Aorta (tissue), 5 donors: Measurements from ENCODE around the gene ACTN4. TPM values are rescaled to one million over a fixed set of nuclear protein-coding genes. Genes with fewer than 3 reads are reported as not detected.

Experiments
- ATAC-seq: fragments of 200-7000 bp; cut with Tn5 transposase; one replicate; pipeline ENCODE4 v1.9.1; 2022; ENCODE audit warnings: moderate library complexity; ENCODE audit not compliant: low FRiP score
- DNase-seq, 2 donors: peaks; one replicate each; pipeline ENCODE4 v3.0.0-alpha.2; 2020
- H3K27ac ChIP-seq, 2 donors: one replicate each; pipeline ENCODE4 v1.5.1; 2013; ENCODE audit warnings: low read length in 2 of 2, mild to moderate bottlenecking in 2 of 2, moderate library complexity in 2 of 2, control low read depth in 1 of 2, inconsistent platforms in 1 of 2, low read depth in 1 of 2
- H3K27me3 ChIP-seq, 2 donors: one replicate each; pipeline ENCODE4 v1.6.1; 2013; ENCODE audit warnings: control low read depth in 1 of 2, low read length in 1 of 2, mild to moderate bottlenecking in 1 of 2, moderate library complexity in 1 of 2; ENCODE audit not compliant: insufficient read depth in 2 of 2, control insufficient read depth in 1 of 2
- H3K36me3 ChIP-seq, 2 donors: one replicate each; pipeline ENCODE4 v1.6.1; 2013; ENCODE audit warnings: control low read depth in 1 of 2, low read length in 1 of 2, mild to moderate bottlenecking in 1 of 2; ENCODE audit not compliant: insufficient read depth in 2 of 2, control insufficient read depth in 1 of 2
- H3K4me1 ChIP-seq, 2 donors: one replicate each; pipeline ENCODE4 v1.6.1; 2013; ENCODE audit warnings: low read length in 2 of 2, control low read depth in 1 of 2, mild to moderate bottlenecking in 1 of 2, moderate library complexity in 1 of 2; ENCODE audit not compliant: insufficient read depth in 2 of 2, control insufficient read depth in 1 of 2
- H3K4me3 ChIP-seq, 2 donors: one replicate each; pipeline ENCODE4 v1.5.1; 2013; ENCODE audit warnings: low read length in 2 of 2, control low read depth in 1 of 2, mild to moderate bottlenecking in 1 of 2
- H3K9me3 ChIP-seq: one replicate; pipeline ENCODE4 v1.6.1; 2013; ENCODE audit warnings: mild to moderate bottlenecking, low read length; ENCODE audit not compliant: control insufficient read depth
- WGBS, 2 donors: extraction: QIAGEN DNeasy Blood & Tissue Kit; methylation state at CpG; one replicate each; pipeline ENCODE4 v1.1.7; 2013; 5-methylcytosine and 5-hydroxymethylcytosine counted together
- intact Hi-C, 2 donors: fragments of 100-400 bp; cut with DNase I; formaldehyde crosslinking; loops; one replicate each; pipeline versions ENCODE4 v1.14.2 to v1.15.0; 2022
- polyA plus RNA-seq, 2 donors: library from polyadenylated mRNA; stranded (reverse); fragments of 200-250 nt; gene quantifications; one replicate each; pipeline ENCODE4 v1.2.3, GENCODE V29; 2013
- total RNA-seq, 2 donors: library from RNA; stranded (reverse); fragmentation: NEBNext Ultra II Directional; extraction: Animal tissue kit (Norgen Biotek cat#: 25700); gene quantifications; one replicate each; pipeline ENCODE4 v1.2.1, GENCODE V29; 2021
- donor health status: healthy with polysubstance abuse.
- donor health status: Bipolar disorder and iron deficiency.
- donor health status: DM: no; HTN: no; CAD: no.
- donor health status: DM: no; HTN: no; CAD: no.
- donor health status: DM: yes; HTN: yes; CAD: no.

Gene ACTN4
- total and polyA plus RNA-seq, 4 donors = 111 to 1,985 (median 479) TPM

DNA sequence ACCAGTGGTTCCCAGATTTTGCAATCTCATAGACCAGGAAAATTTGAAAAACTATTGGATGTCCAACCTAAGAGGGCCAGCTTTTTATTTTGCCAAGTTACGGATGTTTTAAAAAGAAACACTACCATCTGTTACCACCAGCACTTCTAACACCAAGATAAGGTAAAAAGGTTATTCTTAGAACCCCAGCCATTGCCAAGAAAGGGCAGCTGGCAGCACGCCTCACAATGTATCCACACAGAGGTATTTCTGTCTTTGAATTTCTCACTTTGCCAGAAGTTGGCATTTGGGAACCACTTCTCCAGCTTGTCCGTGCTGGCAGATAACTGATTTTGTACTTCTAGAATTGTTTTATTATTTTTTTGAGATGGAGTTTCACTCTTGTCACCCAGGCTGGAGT is 68.1 kb downstream of the ACTN4 start:
- peak in 1 of 2 donors; percentile 87 for DNase-seq
- H3K4me1 ChIP-seq = no peaks in the 10 kb centered on the region
- H3K9me3 ChIP-seq = no peaks in the 10 kb centered on the region
- no peak for ATAC-seq
- no peaks in the 10 kb centered on the region for H3K27me3 ChIP-seq
- H3K36me3 ChIP-seq = peaks cover 0 to 14% of the 10 kb centered on the region in 2 donors
- intact Hi-C loops = loop anchor here in 1 of 2 donors (5.0 kb wide), 1 partner anchor 132 kb away; the partner anchor contains the start of gene HNRNPL
- no peak overlapping the region for H3K4me3 ChIP-seq
- no peak overlapping the region for H3K27ac ChIP-seq
- WGBS, 2 donors = 9 to 12% methylated on average over 3 of the region's 3 CpGs

DNA sequence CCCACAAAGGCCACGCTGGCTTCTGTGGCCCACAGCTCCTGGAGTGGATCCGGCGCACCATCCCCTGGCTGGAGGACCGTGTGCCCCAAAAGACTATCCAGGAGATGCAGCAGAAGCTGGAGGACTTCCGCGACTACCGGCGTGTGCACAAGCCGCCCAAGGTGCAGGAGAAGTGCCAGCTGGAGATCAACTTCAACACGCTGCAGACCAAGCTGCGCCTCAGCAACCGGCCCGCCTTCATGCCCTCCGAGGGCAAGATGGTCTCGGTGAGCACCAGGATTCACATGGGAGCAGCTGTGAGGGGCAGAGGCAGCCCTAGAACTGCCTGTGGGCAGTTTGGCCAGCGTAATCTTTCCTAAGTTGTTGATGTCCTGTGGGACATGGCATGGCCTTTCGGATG is 69.6 kb downstream of the ACTN4 start:
- peaks cover 0 to 12% of the 10 kb centered on the region in 2 donors for H3K36me3 ChIP-seq
- DNase-seq = no peak

GRCh38 chr19:38717855-38718254 is 70.4 kb downstream of the ACTN4 start:
- Histone ChIP-seq H3K4me3 (no peak overlapping the region), H3K27ac (no peak overlapping the region), H3K36me3 (peaks cover 0 to 14% of the 10 kb centered on the region in 2 donors), H3K9me3 (no peaks in the 10 kb centered on the region), H3K27me3 (no peaks in the 10 kb centered on the region), H3K4me1 (no peaks in the 10 kb centered on the region)
- no peak for DNase-seq
- no peak for ATAC-seq
- intact Hi-C loops = loop anchor here in 1 of 2 donors (5.0 kb wide), 1 partner anchor 129 kb away; the partner anchor contains the start of gene HNRNPL
- 92% methylated on average over 11 of the region's 11 CpGs for WGBS, 2 donors

More for the DNA sequence above, 69.6 kb downstream of the ACTN4 start:
- no peak for ATAC-seq
- H3K4me1 ChIP-seq = no peaks in the 10 kb centered on the region
- intact Hi-C loops = loop anchor here in 1 of 2 donors (5.0 kb wide), 1 partner anchor 130 kb away; the partner anchor contains the start of gene HNRNPL
- 96 to 97% methylated on average over 17 of the region's 17 CpGs for WGBS, 2 donors
- H3K27me3 ChIP-seq = no peaks in the 10 kb centered on the region
- H3K9me3 ChIP-seq = no peaks in the 10 kb centered on the region
- no peak overlapping the region for H3K4me3 ChIP-seq
- H3K27ac ChIP-seq = no peak overlapping the region

DNA sequence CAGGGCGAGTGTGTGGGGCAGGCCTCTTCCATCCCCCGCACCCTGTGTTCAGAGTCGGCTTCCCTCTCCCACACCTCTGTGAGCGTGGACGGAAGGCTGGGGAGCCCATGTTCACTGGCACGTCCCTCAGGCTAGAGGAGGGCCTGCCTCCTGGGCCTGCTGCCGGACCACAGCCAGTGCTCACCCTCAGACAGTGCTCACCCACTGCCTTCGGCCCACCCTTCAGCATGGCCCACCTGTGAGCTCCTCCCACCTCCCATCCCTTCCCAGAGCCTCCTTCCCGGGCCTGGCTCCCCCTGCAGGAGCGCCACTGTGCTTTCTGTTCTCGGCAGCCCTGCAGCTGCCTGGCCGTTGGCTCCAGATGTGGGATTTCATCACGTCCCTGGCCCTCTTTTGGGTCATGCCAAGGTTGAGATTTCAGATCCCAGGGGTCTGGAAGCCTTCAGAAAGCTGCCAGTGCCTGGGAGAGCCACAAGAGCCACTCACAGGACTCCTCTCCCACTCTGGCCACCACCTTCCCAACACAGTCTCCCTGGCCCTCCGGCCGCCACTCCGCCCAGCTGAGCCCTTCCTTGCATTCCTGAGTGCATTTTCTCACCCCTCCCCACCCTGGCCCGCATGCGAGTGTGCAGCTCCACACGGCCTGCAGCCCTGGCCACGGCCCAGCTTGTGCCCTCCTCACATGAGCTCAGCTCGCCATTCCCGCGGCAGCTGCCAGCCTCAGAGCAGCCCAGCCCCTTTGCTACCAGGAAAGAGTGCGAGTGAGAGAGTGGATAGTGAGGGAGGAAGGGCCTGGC is 71.5 kb downstream of the ACTN4 start:
- Histone ChIP-seq H3K36me3 (peaks cover 0 to 21% of the 10 kb centered on the region in 2 donors), H3K27ac (peak overlapping the region in 1 of 2 donors; percentile 77), H3K9me3 (no peaks in the 10 kb centered on the region), H3K4me1 (no peaks in the 10 kb centered on the region), H3K4me3 (no peak overlapping the region), H3K27me3 (no peaks in the 10 kb centered on the region)
- ATAC-seq (peak; percentile 63), DNase-seq (peak; percentile 88 to 92)
- intact Hi-C loops = loop anchor here in 1 of 2 donors (5.0 kb wide), 1 partner anchor 128 kb away; the partner anchor contains the start of gene HNRNPL
- WGBS, 2 donors = 31 to 33% methylated on average over 24 of the region's 24 CpGs

DNA sequence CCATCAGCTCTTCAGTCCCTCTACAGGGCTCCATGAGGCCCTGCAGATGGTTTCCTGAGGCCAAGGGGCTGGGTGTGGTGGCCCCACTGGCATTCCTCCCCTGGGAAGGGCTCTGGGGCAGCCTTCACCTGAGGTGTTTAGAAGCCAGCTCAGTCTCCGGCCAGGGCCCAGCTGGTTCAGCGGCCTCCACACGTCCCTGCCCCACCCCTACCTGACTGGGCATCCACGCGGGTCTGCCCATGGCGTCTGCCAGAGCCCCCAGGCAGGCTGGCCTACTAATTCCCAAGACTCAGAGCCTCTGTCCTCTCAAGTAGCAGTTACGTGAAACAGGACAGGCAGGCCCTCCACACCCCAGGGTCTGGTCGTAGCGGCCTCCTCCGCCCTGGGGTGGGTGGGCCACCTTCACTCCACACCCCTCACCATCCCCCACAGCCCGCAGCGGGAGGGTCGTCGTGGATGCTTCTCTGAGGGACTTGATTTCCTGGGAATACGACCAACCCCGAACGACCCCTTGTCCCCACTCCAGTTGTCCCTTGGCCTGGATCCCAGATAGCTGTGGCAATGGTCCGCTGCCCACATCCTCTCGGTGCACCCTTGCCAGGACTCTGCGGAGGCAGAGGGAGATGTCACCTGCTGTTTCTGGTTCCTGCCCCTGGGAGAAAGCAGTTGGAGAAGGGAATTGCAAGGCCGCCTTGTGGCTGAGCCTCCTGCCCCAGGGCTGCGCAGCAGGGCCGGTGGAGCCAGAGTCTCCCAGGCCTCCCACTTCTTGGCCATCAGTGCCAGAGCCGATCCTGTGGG is 72.5 kb downstream of the ACTN4 start:
- ATAC-seq (no peak), DNase-seq (no peak)
- H3K9me3 ChIP-seq = no peaks in the 10 kb centered on the region
- H3K27me3 ChIP-seq = no peaks in the 10 kb centered on the region
- 47 to 49% methylated on average over 24 of the region's 24 CpGs for WGBS, 2 donors
- intact Hi-C loops = loop anchor here in 1 of 2 donors (5.0 kb wide), 1 partner anchor 127 kb away; the partner anchor contains the start of gene HNRNPL
- no peak overlapping the region for H3K4me3 ChIP-seq
- no peaks in the 10 kb centered on the region for H3K4me1 ChIP-seq
- peaks cover 0 to 26% of the 10 kb centered on the region in 2 donors for H3K36me3 ChIP-seq
- peak overlapping the region; percentile 10 to 77 for H3K27ac ChIP-seq

DNA sequence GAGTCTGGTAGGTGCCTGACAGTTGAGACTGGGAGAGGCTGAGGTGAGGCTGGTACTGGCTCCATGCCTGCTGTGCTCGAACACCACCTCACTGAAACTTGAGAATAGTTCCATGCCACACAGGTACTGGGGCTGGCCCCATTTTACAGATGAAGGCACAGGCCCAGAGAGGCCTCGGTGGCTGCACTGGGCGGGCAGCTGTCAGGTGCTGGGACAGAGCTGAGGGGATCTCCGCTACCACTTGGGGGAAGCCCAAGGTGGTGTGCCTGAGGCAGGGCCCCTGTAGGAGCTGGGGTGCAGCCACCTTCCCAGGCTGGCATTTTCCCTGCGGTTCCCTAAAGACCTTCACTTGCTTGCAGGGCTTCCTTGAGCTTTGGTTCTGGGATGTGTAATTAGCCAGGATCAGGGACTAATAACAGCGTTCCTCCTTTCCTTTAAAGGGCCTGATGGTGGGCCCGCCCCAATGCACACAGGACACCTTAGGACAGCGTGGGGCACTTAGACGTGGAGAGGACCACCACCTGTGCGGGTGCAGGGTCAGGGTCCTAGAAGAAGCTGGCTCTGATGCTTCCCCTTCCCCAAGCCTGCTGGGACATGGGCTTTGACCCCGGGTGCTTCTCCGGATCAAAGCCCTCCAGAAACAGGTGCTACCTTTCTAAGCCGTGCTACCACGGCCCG is 73.2 kb downstream of the ACTN4 start:
- DNase-seq (no peak), ATAC-seq (no peak)
- Histone ChIP-seq H3K36me3 (peaks cover 0 to 29% of the 10 kb centered on the region in 2 donors), H3K9me3 (no peaks in the 10 kb centered on the region), H3K27ac (peak overlapping the region; percentile 10 to 77), H3K4me1 (no peaks in the 10 kb centered on the region), H3K27me3 (no peaks in the 10 kb centered on the region), H3K4me3 (no peak overlapping the region)
- 87 to 90% methylated on average over 15 of the region's 15 CpGs for WGBS, 2 donors
- intact Hi-C loops = no loop called here

- intact Hi-C loops = no loop called here
- Histone ChIP-seq H3K4me1 (no peaks in the 10 kb centered on the region), H3K9me3 (no peaks in the 10 kb centered on the region), H3K27ac (peak overlapping the region in 1 of 2 donors; percentile 48), H3K27me3 (no peaks in the 10 kb centered on the region), H3K36me3 (peaks cover 0 to 29% of the 10 kb centered on the region in 2 donors), H3K4me3 (no peak overlapping the region)
- ATAC-seq (no peak), DNase-seq (no peak)
- WGBS, 2 donors = 83 to 86% methylated on average over 20 of the region's 20 CpGs
Measured at GRCh38 chr19:38721496-38721895, 74.0 kb downstream of the ACTN4 start.
